GM23338 (cell line): ENCODE measurements around the gene SHOX. TPM values are rescaled to one million over a fixed set of nuclear protein-coding genes. Genes with fewer than 3 reads are reported as not detected.

Experiments
- ATAC-seq: fragments of 200-7000 bp; cut with Tn5 transposase; 3 replicates; pipeline ENCODE4 v1.9.1; 2020
- DNase-seq: peaks from one replicate; pipeline ENCODE4 v3.0.0-alpha.2; 2015; ENCODE audit warnings: low spot score
- H2AFZ ChIP-seq: fragments of 200-600 bp; sonication (generic); 2 replicates; pipeline ENCODE4 v1.8.0; 2016; ENCODE audit warnings: antibody characterized with exemption, mild to moderate bottlenecking, moderate library complexity
- H3F3A ChIP-seq: fragments of 200-600 bp; sonication (generic); replicated peaks from 2 replicates; pipeline ENCODE4 v1.8.0; 2017; ENCODE audit warnings: antibody characterized with exemption, mixed run types, low read depth
- H3K27ac ChIP-seq: fragments of 200-600 bp; sonication (generic); 2 replicates; pipeline ENCODE4 v1.6.1; 2016; ENCODE audit warnings: low read depth
- H3K27me3 ChIP-seq: fragments of 200-600 bp; sonication (generic); 2 replicates; pipeline ENCODE4 v1.8.0; 2016; ENCODE audit warnings: mild to moderate bottlenecking, mixed run types, moderate library complexity; ENCODE audit not compliant: insufficient read depth
- H3K36me3 ChIP-seq: fragments of 200-600 bp; sonication (generic); 2 replicates; pipeline ENCODE4 v1.8.0; 2016; ENCODE audit warnings: mild to moderate bottlenecking; ENCODE audit not compliant: insufficient read depth
- H3K4me1 ChIP-seq: fragments of 200-600 bp; sonication (generic); 2 replicates; pipeline ENCODE4 v1.8.0; 2016; ENCODE audit warnings: mild to moderate bottlenecking, moderate library complexity; ENCODE audit not compliant: insufficient read depth
- H3K4me2 ChIP-seq: fragments of 200-600 bp; sonication (generic); 2 replicates; pipeline ENCODE4 v1.7.1; 2017; ENCODE audit warnings: mixed run types
- H3K4me3 ChIP-seq: fragments of 200-600 bp; sonication (generic); 2 replicates; pipeline ENCODE4 v1.6.1; 2016; ENCODE audit warnings: mixed run types
- H3K79me2 ChIP-seq: fragments of 200-600 bp; sonication (generic); replicated peaks from 2 replicates; pipeline ENCODE4 v1.8.0; 2017; ENCODE audit warnings: mild to moderate bottlenecking; ENCODE audit not compliant: insufficient read depth
- H3K9me2 ChIP-seq: fragments of 200-600 bp; sonication (generic); 2 replicates; pipeline ENCODE4 v1.8.0; 2017; ENCODE audit not compliant: insufficient read depth
- H4K20me1 ChIP-seq: fragments of 200-600 bp; sonication (generic); replicated peaks from 2 replicates; pipeline ENCODE4 v1.8.0; 2017; ENCODE audit warnings: mild to moderate bottlenecking; ENCODE audit not compliant: insufficient read depth
- H3K27ac Mint-ChIP-seq: 2 replicates; pipeline ENCODE4 v1.8.0; 2020; ENCODE audit warnings: inconsistent platforms, mild to moderate bottlenecking, moderate library complexity, mixed read lengths
- H3K27me3 Mint-ChIP-seq: 3 replicates; pipeline ENCODE4 v1.8.0; 2022; ENCODE audit warnings: low read depth, mild to moderate bottlenecking, moderate library complexity, mixed read lengths, inconsistent platforms; ENCODE audit not compliant: insufficient read depth, poor library complexity
- H3K36me3 Mint-ChIP-seq: 3 replicates; pipeline ENCODE4 v1.8.0; 2021; ENCODE audit warnings: low read depth, mild to moderate bottlenecking, inconsistent platforms, moderate library complexity, mixed read lengths
- H3K4me1 Mint-ChIP-seq: 3 replicates; pipeline ENCODE4 v1.8.0; 2020; ENCODE audit warnings: mild to moderate bottlenecking, inconsistent platforms, mixed read lengths
- H3K4me3 Mint-ChIP-seq: 3 replicates; pipeline ENCODE4 v1.8.0; 2021; ENCODE audit warnings: moderate library complexity, mild to moderate bottlenecking, inconsistent platforms, mixed read lengths
- H3K9me3 Mint-ChIP-seq: 3 replicates; pipeline ENCODE4 v1.8.0; 2020; ENCODE audit warnings: moderate library complexity, mild to moderate bottlenecking, inconsistent platforms, mixed read lengths
- CREB1 ChIP-seq: fragments of 250-450 bp; sonication (Bioruptor Pico); IDR thresholded peaks from 2 replicates; pipeline ENCODE4 v1.5.0; 2020; ENCODE audit warnings: low read depth, mild to moderate bottlenecking, moderate library complexity
- CTCF ChIP-seq, 2 experiments: fragments of 200-600 bp in 1 of 2; sonication (generic) in 1 of 2; conservative IDR thresholded peaks; 2 replicates each; pipeline versions ENCODE4 v1.5.1 to v1.6.1; 2016 to 2017; ENCODE audit warnings: antibody characterized with exemption in 2 of 2, low read depth in 2 of 2, mild to moderate bottlenecking in 2 of 2, moderate library complexity in 1 of 2
- EZH2 ChIP-seq: fragments of 200-600 bp; sonication (generic); IDR thresholded peaks from one replicate; pipeline ENCODE4 v1.8.0; 2017; ENCODE audit warnings: antibody characterized with exemption, mild to moderate bottlenecking, low read depth; ENCODE audit not compliant: unreplicated experiment
- EZH2phosphoT487 ChIP-seq: fragments of 200-600 bp; sonication (generic); IDR thresholded peaks from one replicate; pipeline ENCODE4 v1.8.1; 2018; ENCODE audit warnings: antibody characterized with exemption; ENCODE audit not compliant: unreplicated experiment
- NANOG ChIP-seq: IDR thresholded peaks from 2 replicates; pipeline ENCODE4 v1.6.1; 2016; ENCODE audit warnings: antibody characterized with exemption, borderline replicate concordance
- REST ChIP-seq: IDR thresholded peaks from one replicate; pipeline ENCODE4 v1.6.1; 2018; ENCODE audit warnings: antibody characterized with exemption; ENCODE audit not compliant: unreplicated experiment
- STAT1 ChIP-seq: IDR thresholded peaks from one replicate; pipeline ENCODE4 v1.6.1; 2016; ENCODE audit warnings: antibody characterized with exemption; ENCODE audit not compliant: unreplicated experiment
- ZNF114 ChIP-seq: fragments of 250-450 bp; sonication (Bioruptor Pico); IDR thresholded peaks from 2 replicates; pipeline ENCODE4 v1.5.0; 2020; ENCODE audit warnings: mild to moderate bottlenecking, moderate library complexity
- polyA plus RNA-seq: library from polyadenylated mRNA; unstranded; fragments of >200 nt; fragmentation: Nextera tagmentation; extraction: Ambion mirVana; gene quantifications from 2 replicates; pipeline ENCODE4 v1.2.1, GENCODE V29; 2016
- total RNA-seq: library from RNA; depleted of rRNA; stranded (reverse); fragments of >200 nt; shearing (Covaris generic); gene quantifications from 2 replicates; pipeline ENCODE4 v1.2.3, GENCODE V29; 2014

The SHOX gene
- total and polyA plus RNA-seq, 2 experiments from 2014 or later = not detected

GRCh38 chrX:644304-645281 lies 14.0 kb downstream of the SHOX start:
- Histone ChIP-seq H4K20me1 (0 out of 2 replicates have a peak, but pooled peaks cover 3% of the 10 kb centered on the region), H3K79me2 (no peaks in the 10 kb centered on the region), H3K4me3 (peak overlapping the region; percentile 49), H3F3A (0 out of 2 replicates have a peak, but pooled peaks cover under 1% of the 10 kb centered on the region), H3K9me2 (no peaks in the 10 kb centered on the region), H3K4me2 (peak overlapping the region; percentile 73), H3K4me1 (peaks cover 12% of the 10 kb centered on the region), H3K27ac (no peak overlapping the region), H2AFZ (peak overlapping the region; percentile 85), H3K36me3 (peaks cover 3% of the 10 kb centered on the region; the same call in 1 of the 2 replicates), H3K27me3 (peaks cover 74% of the 10 kb centered on the region)
- peak; percentile 62 for ATAC-seq
- no peaks in the 10 kb centered on the region for H3K4me1 Mint-ChIP-seq
- H3K4me3 Mint-ChIP-seq = no peak overlapping the region; the same call in 2 of the 3 replicates
- H3K27ac Mint-ChIP-seq = no peak overlapping the region
- peaks cover 28% of the 10 kb centered on the region for H3K27me3 Mint-ChIP-seq
- peaks cover 31% of the 10 kb centered on the region for H3K36me3 Mint-ChIP-seq
- peak; percentile 68 for DNase-seq
- TF ChIP-seq ZNF114 (CRISPR knock-in tag) (no peak), EZH2 (peak; percentile 94)
- H3K9me3 Mint-ChIP-seq = peaks cover 77% of the 10 kb centered on the region

- Histone ChIP-seq H3K9me2 (no peaks in the 10 kb centered on the region), H3K27me3 (peaks cover 59% of the 10 kb centered on the region), H3K4me1 (peaks cover 12% of the 10 kb centered on the region; the same call in 1 of the 2 replicates), H3K79me2 (no peaks in the 10 kb centered on the region), H3K4me2 (no peak overlapping the region), H3K4me3 (no peak overlapping the region), H2AFZ (no peak overlapping the region), H3K27ac (no peak overlapping the region), H3K36me3 (peaks cover 3% of the 10 kb centered on the region; the same call in 1 of the 2 replicates), H3F3A (0 out of 2 replicates have a peak, but pooled peaks cover 5% of the 10 kb centered on the region), H4K20me1 (no peaks in the 10 kb centered on the region)
- TF ChIP-seq NANOG (no peak), EZH2phosphoT487 (no peak), STAT1 (no peak), CREB1 (CRISPR knock-in tag) (no peak), REST (no peak), CTCF (conservative IDR thresholded peaks at IDR 0.05; ENCODE audit: low read depth in 2 of 2) (no peak), ZNF114 (CRISPR knock-in tag) (no peak)
- Mint-ChIP-seq H3K9me3 (peaks cover 76% of the 10 kb centered on the region), H3K36me3 (peaks cover 38% of the 10 kb centered on the region), H3K27me3 (peaks cover 19% of the 10 kb centered on the region), H3K27ac (no peak overlapping the region), H3K4me3 (no peak overlapping the region), H3K4me1 (no peaks in the 10 kb centered on the region)
- DNase-seq (no peak), ATAC-seq (no peak)
These were observed 15.6 kb downstream of the SHOX start for GRCh38 chrX:646228-646495.
